Skeletal muscle tissue (tissue), 2 donors: ENCODE data around the gene PFN1. TPM values are rescaled to one million over a fixed set of nuclear protein-coding genes. Genes with fewer than 3 reads are reported as not detected.

Source experiments
- small RNA-seq: library from RNA; depleted of rRNA; stranded (forward); fragments of <200 nt; gene quantifications from one replicate; pipeline ENCODE3, GENCODE V24; 2014
- total RNA-seq: library from RNA; depleted of rRNA; stranded (reverse); fragments of >200 nt; gene quantifications from one replicate; pipeline ENCODE4 v1.2.3, GENCODE V29; 2014

The PFN1 gene
- total RNA-seq, 1 donor from 2014 or later: 137 TPM

Small RNA genes lying within 50 kb of the gene (small RNA-seq; reads per million reads assigned to genes)
- not detected for gene MIR6864
- gene MIR6865: not detected

Other genes with a start within 250 kb of the PFN1 start
- 23.5 TPM for gene PELP1, start 244.4 kb downstream of the PFN1 start, total RNA-seq
- gene ARRB2, start 237.9 kb downstream of the PFN1 start, total RNA-seq: 7.3 TPM
- 6.3 TPM for gene MED11, start 217.1 kb downstream of the PFN1 start, total RNA-seq
- gene ZMYND15, start 208.7 kb downstream of the PFN1 start, total RNA-seq: 0.52 TPM
- 1.6 TPM for gene CXCL16, start 208.6 kb downstream of the PFN1 start, total RNA-seq
- not detected for gene TM4SF5, start 176.6 kb downstream of the PFN1 start, total RNA-seq
- 4.7 TPM for gene VMO1, start 162.2 kb downstream of the PFN1 start, total RNA-seq
- gene GLTPD2, start 159.6 kb downstream of the PFN1 start, total RNA-seq: not detected
- 105 TPM for gene PSMB6, start 152.4 kb downstream of the PFN1 start, total RNA-seq
- gene PLD2, start 141.4 kb downstream of the PFN1 start, total RNA-seq: 9.9 TPM
- gene MINK1, start 115.2 kb downstream of the PFN1 start, total RNA-seq: 13.0 TPM
- gene C17orf107, start 49.0 kb downstream of the PFN1 start, total RNA-seq: 2.6 TPM
- gene CHRNE, start 45.4 kb downstream of the PFN1 start, total RNA-seq: 1.0 TPM
- gene GP1BA, start 16.3 kb downstream of the PFN1 start, total RNA-seq: under 0.01 TPM
- gene SLC25A11, start 8.5 kb downstream of the PFN1 start, total RNA-seq: 59.5 TPM
- gene RNF167, start 8.3 kb downstream of the PFN1 start, total RNA-seq: 12.0 TPM
- gene ENO3, start 2.6 kb upstream of the PFN1 start, total RNA-seq: 2,880 TPM
- 51.7 TPM for gene SPAG7, start 19.3 kb upstream of the PFN1 start, total RNA-seq
- gene CAMTA2, start 39.1 kb upstream of the PFN1 start, total RNA-seq: 4.7 TPM
- gene INCA1, start 49.0 kb upstream of the PFN1 start, total RNA-seq: not detected
- gene KIF1C, start 49.4 kb upstream of the PFN1 start, total RNA-seq: 47.5 TPM
- gene SLC52A1, start 86.9 kb upstream of the PFN1 start, total RNA-seq: not detected
- 6.3 TPM for gene ZFP3, start 129.9 kb upstream of the PFN1 start, total RNA-seq
- gene ZNF232, start 163.3 kb upstream of the PFN1 start, total RNA-seq: 6.8 TPM
- 3.7 TPM for gene USP6, start 167.5 kb upstream of the PFN1 start, total RNA-seq
- 8.9 TPM for gene ZNF594, start 243.3 kb upstream of the PFN1 start, total RNA-seq